Measurements from ENCODE around the gene CUL3. TPM values are rescaled to one million over a fixed set of nuclear protein-coding genes. Genes with fewer than 3 reads are reported as not detected.

The CUL3 gene
- total RNA-seq, 1 experiment from 2014 or later = 86.2 TPM

GRCh38 chr2:224457408-224458096 is 127.6 kb downstream of the CUL3 start:
- Mint-ChIP-seq H3K9me3 (peaks cover 33% of the 10 kb centered on the region), H3K4me1 (peaks cover 10% of the 10 kb centered on the region), H3K27me3 (ENCODE audit: low read depth) (no peaks in the 10 kb centered on the region), H3K4me3 (no peak overlapping the region), H3K36me3 (peaks cover 20% of the 10 kb centered on the region), H3K27ac (no peak overlapping the region)
- TF ChIP-seq ZNF416 (CRISPR knock-in tag; IDR thresholded peaks at IDR 0.05) (no peak), ATF1 (CRISPR knock-in tag; IDR thresholded peaks at IDR 0.05) (no peak), TEAD1 (CRISPR knock-in tag; IDR thresholded peaks at IDR 0.05) (no peak), EMX1 (CRISPR knock-in tag; IDR thresholded peaks at IDR 0.05) (no peak), ZNF263 (CRISPR knock-in tag; IDR thresholded peaks at IDR 0.05; ENCODE audit: low read depth) (no peak), ZNF232 (CRISPR knock-in tag; IDR thresholded peaks at IDR 0.05) (no peak), MAX (CRISPR knock-in tag; IDR thresholded peaks at IDR 0.05) (no peak), USF1 (CRISPR knock-in tag; IDR thresholded peaks at IDR 0.05) (no peak), CTCF (IDR thresholded peaks at IDR 0.05) (no peak), SP1 (CRISPR knock-in tag; conservative IDR thresholded peaks at IDR 0.05) (no peak), ATF6 (CRISPR knock-in tag; IDR thresholded peaks at IDR 0.05) (no peak), ZNF281 (CRISPR knock-in tag; IDR thresholded peaks at IDR 0.05) (no peak), AFF4 (CRISPR knock-in tag; IDR thresholded peaks at IDR 0.05; ENCODE audit: borderline replicate concordance) (no peak), GTF2I (CRISPR knock-in tag; conservative IDR thresholded peaks at IDR 0.05) (no peak)
- DNase-seq (ENCODE audit: low spot score) (no peak), ATAC-seq (no peak)
- POLR2A ChIA-PET = interaction anchor here (0.7 kb wide), 1 partner anchor 11 kb away, joined by 3 read pairs; no protein-coding TSS in a partner anchor
- CTCF ChIA-PET = no interaction called here

Data from WTC11 (cell line).